ENCODE results near the gene CASK. TPM values are rescaled to one million over a fixed set of nuclear protein-coding genes. Genes with fewer than 3 reads are reported as not detected.

Gene CASK
- total RNA-seq, 2 donors from 2014 or later: 90.8 to 107 TPM

GRCh38 chrX:41935832-41936231 is 12.5 kb upstream of the CASK start:
- Histone ChIP-seq H3K9me3 (no peaks in the 10 kb centered on the region), H3K4me1 (no peaks in the 10 kb centered on the region), H3K36me3 (no peaks in the 10 kb centered on the region), H3K27me3 (no peaks in the 10 kb centered on the region), H3K4me3 (no peak overlapping the region), H3K27ac (no peak overlapping the region), H3K9ac (ENCODE audit: low read depth in 2 of 2, low read length in 2 of 2) (no peak overlapping the region)
- DNase-seq: no peak
- intact Hi-C loops (cut with DNase I): no loop called here
- no peak for TF ChIP-seq CTCF (IDR thresholded peaks at IDR 0.05)

- no peaks in the 10 kb centered on the region for H3K9me3 ChIP-seq
- no peak for TF ChIP-seq CTCF (IDR thresholded peaks at IDR 0.05)
- no peaks in the 10 kb centered on the region for H3K27me3 ChIP-seq
- DNase-seq: no peak
- H3K4me3 ChIP-seq: no peak overlapping the region
- no peaks in the 10 kb centered on the region for H3K36me3 ChIP-seq
- H3K4me1 ChIP-seq: no peaks in the 10 kb centered on the region
- no peak overlapping the region for H3K27ac ChIP-seq
- H3K9ac ChIP-seq (ENCODE audit: low read depth in 2 of 2, low read length in 2 of 2): no peak overlapping the region
- intact Hi-C loops (cut with DNase I): no loop called here
Observed at GRCh38 chrX:41933546-41933945, 10.2 kb upstream of the CASK start.

GRCh38 chrX:41932885-41933284 is 9.5 kb upstream of the CASK start:
- Histone ChIP-seq H3K4me1 (no peaks in the 10 kb centered on the region), H3K27ac (no peak overlapping the region), H3K4me3 (no peak overlapping the region), H3K36me3 (no peaks in the 10 kb centered on the region), H3K9ac (ENCODE audit: low read depth in 2 of 2, low read length in 2 of 2) (no peak overlapping the region), H3K9me3 (no peaks in the 10 kb centered on the region), H3K27me3 (no peaks in the 10 kb centered on the region)
- TF ChIP-seq CTCF (IDR thresholded peaks at IDR 0.05): no peak
- DNase-seq: no peak
- intact Hi-C loops (cut with DNase I): no loop called here

- DNase-seq: no peak
- H3K9me3 ChIP-seq: no peaks in the 10 kb centered on the region
- TF ChIP-seq CTCF (IDR thresholded peaks at IDR 0.05): no peak
- no peaks in the 10 kb centered on the region for H3K27me3 ChIP-seq
- H3K36me3 ChIP-seq: no peaks in the 10 kb centered on the region
- no peak overlapping the region for H3K4me3 ChIP-seq
- intact Hi-C loops (cut with DNase I): no loop called here
- no peak overlapping the region for H3K27ac ChIP-seq
- no peaks in the 10 kb centered on the region for H3K4me1 ChIP-seq
- H3K9ac ChIP-seq (ENCODE audit: low read depth in 2 of 2, low read length in 2 of 2): no peak overlapping the region
Observed at GRCh38 chrX:41931591-41931990, 8.2 kb upstream of the CASK start.

GRCh38 chrX:41923978-41924683 is 777 bp upstream of the CASK start:
- H3K4me3 ChIP-seq: peak overlapping the region; percentile 55

More at GRCh38 chrX:41923978-41924683, 777 bp upstream of the CASK start:
- Histone ChIP-seq H3K27ac (peak overlapping the region; percentile 78), H3K36me3 (no peaks in the 10 kb centered on the region), H3K4me1 (no peaks in the 10 kb centered on the region), H3K9ac (ENCODE audit: low read depth in 2 of 2, low read length in 2 of 2) (peak overlapping the region; percentile 71 to 84), H3K9me3 (no peaks in the 10 kb centered on the region), H3K27me3 (no peaks in the 10 kb centered on the region)
- intact Hi-C loops (cut with DNase I): no loop called here
- no peak for TF ChIP-seq CTCF (IDR thresholded peaks at IDR 0.05)
- DNase-seq: peak; percentile 55
